SK-N-SH (cell line): ENCODE data around the gene LPP. TPM values are rescaled to one million over a fixed set of nuclear protein-coding genes. Genes with fewer than 3 reads are reported as not detected.

Source experiments
- CTCF ChIA-PET: fragments of 300-600, 350-600 bp; formaldehyde crosslinking; extraction: SDS; loops from one replicate; lab custom pipeline; 2021; lab: Yijun Ruan, JAX
- POLR2A ChIA-PET: fragments of 350-600 bp; sonication (Branson Sonifier 250); formaldehyde crosslinking; extraction: SDS; loops from one replicate; lab custom pipeline; 2020; ENCODE audit warnings: antibody characterized with exemption, inconsistent platforms; lab: Yijun Ruan, JAX
- DNase-seq: peaks from one replicate; pipeline ENCODE4 v3.0.0; 2012
- H2AFZ ChIP-seq: fragments of 200-600 bp; sonication (generic); 2 replicates; pipeline ENCODE4 v1.8.1; 2016; ENCODE audit warnings: antibody characterized with exemption, mild to moderate bottlenecking, low read depth
- H3F3A ChIP-seq: fragments of 200-600 bp; sonication (generic); replicated peaks from 2 replicates; pipeline ENCODE3; 2016; ENCODE audit warnings: antibody characterized with exemption, mild to moderate bottlenecking; ENCODE audit not compliant: insufficient read depth
- H3K27ac ChIP-seq, 2 experiments: fragments of 200-500 bp in 1 of 2; fragments of 200-600 bp in 1 of 2; sonication (Bioruptor generic) in 1 of 2; sonication (generic), shearing (Covaris generic) in 1 of 2; 2 replicates each; pipeline versions ENCODE4 v1.5.1 to v1.6.1; 2014 to 2016; ENCODE audit warnings: low read depth in 2 of 2, inconsistent platforms in 1 of 2, low read length in 1 of 2, mild to moderate bottlenecking in 1 of 2, mixed read lengths in 1 of 2
- H3K27me3 ChIP-seq: fragments of 200-600 bp; sonication (generic), shearing (Covaris generic); 2 replicates; pipeline ENCODE4 v1.6.1; 2016; ENCODE audit warnings: mixed run types; ENCODE audit not compliant: insufficient read depth
- H3K36me3 ChIP-seq, 2 experiments: fragments of 200-500 bp in 1 of 2; fragments of 200-600 bp in 1 of 2; sonication (Bioruptor generic) in 1 of 2; sonication (generic) in 1 of 2; replicated peaks in 1 of 2; 2 replicates each; pipeline versions ENCODE3 to v1.5.1; 2014 to 2016; ENCODE audit warnings: low read length in 1 of 2, mild to moderate bottlenecking in 1 of 2; ENCODE audit not compliant: insufficient read depth in 2 of 2, control insufficient read depth in 1 of 2
- H3K4me1 ChIP-seq, 2 experiments: fragments of 200-500 bp in 1 of 2; fragments of 200-600 bp in 1 of 2; sonication (Bioruptor generic) in 1 of 2; sonication (generic), shearing (Covaris generic) in 1 of 2; 2 replicates each; pipeline versions ENCODE4 v1.5.1 to v1.6.1; 2014 to 2016; ENCODE audit warnings: low read depth in 1 of 2, low read length in 1 of 2, mixed run types in 1 of 2; ENCODE audit not compliant: insufficient read depth in 2 of 2, control insufficient read depth in 1 of 2
- H3K4me2 ChIP-seq: fragments of 200-600 bp; sonication (generic), shearing (Covaris generic); 2 replicates; pipeline ENCODE4 v1.6.1; 2017; ENCODE audit warnings: mixed run types
- H3K4me3 ChIP-seq, 2 experiments: fragments of 200-500 bp in 1 of 2; fragments of 200-600 bp in 1 of 2; sonication (Bioruptor generic) in 1 of 2; sonication (generic), shearing (Covaris generic) in 1 of 2; 2 replicates each; pipeline versions ENCODE4 v1.5.1 to v1.8.1; 2014 to 2016; ENCODE audit warnings: low read depth in 2 of 2, inconsistent platforms in 1 of 2, low read length in 1 of 2, mild to moderate bottlenecking in 1 of 2, mixed read lengths in 1 of 2, moderate library complexity in 1 of 2
- H3K79me2 ChIP-seq: fragments of 200-600 bp; sonication (generic); 2 replicates; pipeline ENCODE4 v1.8.1; 2017; ENCODE audit warnings: mild to moderate bottlenecking; ENCODE audit not compliant: insufficient read depth
- H3K9ac ChIP-seq: fragments of 200-600 bp; sonication (generic); 2 replicates; pipeline ENCODE4 v1.6.1; 2017; ENCODE audit warnings: mixed run types
- H3K9me2 ChIP-seq: fragments of 200-600 bp; sonication (generic); 2 replicates; pipeline ENCODE4 v1.6.1; 2017; ENCODE audit warnings: mixed run types
- H3K9me3 ChIP-seq: fragments of 200-600 bp; sonication (generic); 2 replicates; pipeline ENCODE4 v1.6.1; 2017; ENCODE audit warnings: mixed run types, mild to moderate bottlenecking, moderate library complexity
- H4K20me1 ChIP-seq: fragments of 200-600 bp; sonication (generic); 2 replicates; pipeline ENCODE4 v1.6.1; 2017; ENCODE audit warnings: mild to moderate bottlenecking, mixed run types; ENCODE audit not compliant: insufficient read depth
- FOXJ3 ChIP-seq: sonication (generic); formaldehyde crosslinking; IDR thresholded peaks from 2 replicates; pipeline ENCODE4 v1.5.1; 2020; ENCODE audit warnings: mild to moderate bottlenecking, missing genetic modification reagents
- JUND ChIP-seq: IDR thresholded peaks from 2 replicates; pipeline ENCODE4 v1.4.0; 2012
- MAX ChIP-seq: IDR thresholded peaks from 2 replicates; pipeline ENCODE4 v1.4.0; 2012; ENCODE audit warnings: low read depth
- MXI1 ChIP-seq: IDR thresholded peaks from 2 replicates; pipeline ENCODE4 v1.6.1; 2012; ENCODE audit warnings: mild to moderate bottlenecking, low read depth, low read length, improper control_type of control experiment
- NRF1 ChIP-seq: IDR thresholded peaks from 2 replicates; pipeline ENCODE4 v1.6.1; 2012; ENCODE audit warnings: low read depth, mild to moderate bottlenecking, low read length
- RAD21 ChIP-seq: IDR thresholded peaks from 2 replicates; pipeline ENCODE4 v1.6.1; 2012; ENCODE audit warnings: mild to moderate bottlenecking, low read length
- SMC3 ChIP-seq: IDR thresholded peaks from 2 replicates; pipeline ENCODE4 v1.6.1; 2012; ENCODE audit warnings: low read depth, low read length, improper control_type of control experiment
- TAF1 ChIP-seq: IDR thresholded peaks from 2 replicates; pipeline ENCODE4 v1.6.1; 2012; ENCODE audit warnings: low read depth, mild to moderate bottlenecking, low read length, moderate library complexity, borderline replicate concordance
- TCF12 ChIP-seq: IDR thresholded peaks from 2 replicates; pipeline ENCODE4 v1.4.0; 2012
- YY1 ChIP-seq: IDR thresholded peaks from 2 replicates; pipeline ENCODE4 v1.4.0; 2012; ENCODE audit warnings: low read depth, mild to moderate bottlenecking
- WGBS: methylation state at CpG from one replicate; pipeline ENCODE4 v1.1.6; 2017; ENCODE audit warnings: low lambda C conversion rate; 5-methylcytosine and 5-hydroxymethylcytosine counted together
- polyA plus RNA-seq, 3 experiments: library from polyadenylated mRNA; depleted of rRNA; stranded (reverse); fragments of >200 nt; gene quantifications; 2 replicates each; pipeline ENCODE4 v1.2.3, GENCODE V29; 2012
- TF ChIP-seq, protein P1 (sequence below): fragments of 200-600 bp; sonication (generic); IDR thresholded peaks from 2 replicates; pipeline ENCODE4 v1.6.1; 2017; ENCODE audit warnings: antibody characterized with exemption, mild to moderate bottlenecking, moderate library complexity
- TF ChIP-seq, protein P2 (sequence below): IDR thresholded peaks from 2 replicates; pipeline ENCODE4 v1.4.0; 2012; ENCODE audit warnings: low read depth, borderline replicate concordance
- TF ChIP-seq, protein P3 (sequence below): fragments of 150-350 bp; IDR thresholded peaks from 2 replicates; pipeline ENCODE4 v1.6.1; 2017; ENCODE audit warnings: antibody characterized with exemption, low read length, low read depth, borderline replicate concordance

The LPP gene
- polyA plus RNA-seq, 1 of the 3 experiments (the other 2 are of a cell fraction), result 6.6 TPM

GRCh38 chr3:188740010-188740409 is 586.1 kb downstream of the LPP start:
- DNase-seq, result no peak
- Histone ChIP-seq H3F3A (peaks cover 4% of the 10 kb centered on the region), H3K36me3 (no peaks in the 10 kb centered on the region), H3K9ac (no peak overlapping the region), H4K20me1 (no peaks in the 10 kb centered on the region), H3K9me3 (no peaks in the 10 kb centered on the region), H3K4me2 (no peak overlapping the region), H3K9me2 (no peaks in the 10 kb centered on the region), H3K4me3 (no peak overlapping the region), H3K79me2 (no peaks in the 10 kb centered on the region), H3K27me3 (no peaks in the 10 kb centered on the region), H2AFZ (no peak overlapping the region), H3K27ac (no peak overlapping the region), H3K4me1 (no peaks in the 10 kb centered on the region)
- POLR2A ChIA-PET, result no interaction called here
- WGBS, result 75% methylated on average over 1 of the region's 1 CpG
- TF ChIP-seq, protein P1, sequence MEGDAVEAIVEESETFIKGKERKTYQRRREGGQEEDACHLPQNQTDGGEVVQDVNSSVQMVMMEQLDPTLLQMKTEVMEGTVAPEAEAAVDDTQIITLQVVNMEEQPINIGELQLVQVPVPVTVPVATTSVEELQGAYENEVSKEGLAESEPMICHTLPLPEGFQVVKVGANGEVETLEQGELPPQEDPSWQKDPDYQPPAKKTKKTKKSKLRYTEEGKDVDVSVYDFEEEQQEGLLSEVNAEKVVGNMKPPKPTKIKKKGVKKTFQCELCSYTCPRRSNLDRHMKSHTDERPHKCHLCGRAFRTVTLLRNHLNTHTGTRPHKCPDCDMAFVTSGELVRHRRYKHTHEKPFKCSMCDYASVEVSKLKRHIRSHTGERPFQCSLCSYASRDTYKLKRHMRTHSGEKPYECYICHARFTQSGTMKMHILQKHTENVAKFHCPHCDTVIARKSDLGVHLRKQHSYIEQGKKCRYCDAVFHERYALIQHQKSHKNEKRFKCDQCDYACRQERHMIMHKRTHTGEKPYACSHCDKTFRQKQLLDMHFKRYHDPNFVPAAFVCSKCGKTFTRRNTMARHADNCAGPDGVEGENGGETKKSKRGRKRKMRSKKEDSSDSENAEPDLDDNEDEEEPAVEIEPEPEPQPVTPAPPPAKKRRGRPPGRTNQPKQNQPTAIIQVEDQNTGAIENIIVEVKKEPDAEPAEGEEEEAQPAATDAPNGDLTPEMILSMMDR, result no peak
- TF ChIP-seq MXI1 (no peak), SMC3 (no peak), NRF1 (no peak), TCF12 (no peak), YY1 (no peak), MAX (no peak), RAD21 (no peak), JUND (no peak), TAF1 (no peak), FOXJ3 (CRISPR knock-in tag) (no peak)
- TF ChIP-seq, protein P2, sequence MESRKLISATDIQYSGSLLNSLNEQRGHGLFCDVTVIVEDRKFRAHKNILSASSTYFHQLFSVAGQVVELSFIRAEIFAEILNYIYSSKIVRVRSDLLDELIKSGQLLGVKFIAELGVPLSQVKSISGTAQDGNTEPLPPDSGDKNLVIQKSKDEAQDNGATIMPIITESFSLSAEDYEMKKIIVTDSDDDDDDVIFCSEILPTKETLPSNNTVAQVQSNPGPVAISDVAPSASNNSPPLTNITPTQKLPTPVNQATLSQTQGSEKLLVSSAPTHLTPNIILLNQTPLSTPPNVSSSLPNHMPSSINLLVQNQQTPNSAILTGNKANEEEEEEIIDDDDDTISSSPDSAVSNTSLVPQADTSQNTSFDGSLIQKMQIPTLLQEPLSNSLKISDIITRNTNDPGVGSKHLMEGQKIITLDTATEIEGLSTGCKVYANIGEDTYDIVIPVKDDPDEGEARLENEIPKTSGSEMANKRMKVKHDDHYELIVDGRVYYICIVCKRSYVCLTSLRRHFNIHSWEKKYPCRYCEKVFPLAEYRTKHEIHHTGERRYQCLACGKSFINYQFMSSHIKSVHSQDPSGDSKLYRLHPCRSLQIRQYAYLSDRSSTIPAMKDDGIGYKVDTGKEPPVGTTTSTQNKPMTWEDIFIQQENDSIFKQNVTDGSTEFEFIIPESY, result no peak
- TF ChIP-seq, protein P3, sequence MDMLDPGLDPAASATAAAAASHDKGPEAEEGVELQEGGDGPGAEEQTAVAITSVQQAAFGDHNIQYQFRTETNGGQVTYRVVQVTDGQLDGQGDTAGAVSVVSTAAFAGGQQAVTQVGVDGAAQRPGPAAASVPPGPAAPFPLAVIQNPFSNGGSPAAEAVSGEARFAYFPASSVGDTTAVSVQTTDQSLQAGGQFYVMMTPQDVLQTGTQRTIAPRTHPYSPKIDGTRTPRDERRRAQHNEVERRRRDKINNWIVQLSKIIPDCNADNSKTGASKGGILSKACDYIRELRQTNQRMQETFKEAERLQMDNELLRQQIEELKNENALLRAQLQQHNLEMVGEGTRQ, result no peak
- CTCF ChIA-PET, result no interaction called here
